ENCODE measurements around the gene SOS2. TPM values are rescaled to one million over a fixed set of nuclear protein-coding genes. Genes with fewer than 3 reads are reported as not detected.

Gene SOS2
- total RNA-seq, result 17.3 TPM

DNA sequence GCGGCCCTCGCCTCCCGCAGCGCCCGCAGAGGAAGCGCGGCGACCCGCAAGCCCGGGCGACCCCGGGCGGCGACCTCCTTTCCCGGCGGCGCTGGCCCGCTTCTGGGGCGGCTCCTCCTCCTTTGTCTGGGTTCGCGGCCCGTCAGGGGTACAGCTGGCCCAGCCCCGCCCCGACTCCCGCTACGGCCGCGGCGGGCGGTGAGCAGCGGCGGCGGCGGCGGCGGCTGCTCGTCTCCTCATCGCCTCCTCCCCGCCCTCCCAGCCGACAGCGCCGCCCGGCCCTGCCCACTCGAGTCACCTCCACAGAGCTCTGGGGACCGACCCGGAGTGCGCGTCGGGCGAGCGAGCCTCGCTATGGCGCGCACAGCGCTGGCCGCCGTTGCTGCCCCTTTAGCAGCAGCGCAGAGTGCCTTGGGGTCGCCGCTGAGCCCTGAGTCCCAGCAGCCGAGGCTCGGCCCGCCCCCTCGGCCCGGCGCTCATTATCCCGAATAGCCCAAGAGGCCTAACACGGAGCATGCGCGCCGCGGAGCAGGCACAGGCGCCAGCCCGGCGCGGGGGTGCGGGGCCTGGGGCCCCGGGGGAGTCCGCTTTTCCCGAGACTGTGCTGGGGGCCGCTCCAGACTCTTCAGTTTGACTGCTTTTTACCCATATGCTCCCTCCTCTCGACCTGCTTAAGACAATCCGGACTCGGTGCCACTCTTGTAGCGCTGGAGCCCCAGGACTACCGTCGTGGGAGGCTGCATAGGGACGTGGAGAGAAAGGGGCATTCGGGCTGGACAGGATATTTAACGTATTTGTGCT, at the start of gene SOS2:
TSS of gene SOS2 (minus strand) at position 104 of the 801 bp plus-strand sequence. CDS start 295 bp downstream, outside the sequence.
- ATAC-seq, result peak; percentile 96

DNA sequence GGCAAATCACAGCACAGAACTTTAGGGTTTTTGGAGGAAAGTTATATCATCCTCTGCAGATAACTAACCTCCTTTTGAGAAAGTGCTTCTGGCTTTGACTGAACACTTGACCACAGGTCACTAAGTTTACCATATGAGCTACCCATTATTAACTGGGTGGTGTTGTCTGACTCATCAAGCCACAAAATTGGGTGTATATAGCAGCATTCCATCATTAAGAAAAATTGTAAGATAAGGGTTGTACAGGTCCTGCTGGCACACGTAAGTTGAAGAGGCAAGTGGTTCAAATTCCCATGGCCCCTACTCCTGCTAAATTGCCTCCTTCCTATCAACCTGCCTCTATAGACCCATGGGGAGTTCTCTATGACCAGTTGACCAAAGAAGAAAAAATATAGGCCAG, 41.1 kb upstream of the SOS2 start:
- ATAC-seq, result no peak

DNA sequence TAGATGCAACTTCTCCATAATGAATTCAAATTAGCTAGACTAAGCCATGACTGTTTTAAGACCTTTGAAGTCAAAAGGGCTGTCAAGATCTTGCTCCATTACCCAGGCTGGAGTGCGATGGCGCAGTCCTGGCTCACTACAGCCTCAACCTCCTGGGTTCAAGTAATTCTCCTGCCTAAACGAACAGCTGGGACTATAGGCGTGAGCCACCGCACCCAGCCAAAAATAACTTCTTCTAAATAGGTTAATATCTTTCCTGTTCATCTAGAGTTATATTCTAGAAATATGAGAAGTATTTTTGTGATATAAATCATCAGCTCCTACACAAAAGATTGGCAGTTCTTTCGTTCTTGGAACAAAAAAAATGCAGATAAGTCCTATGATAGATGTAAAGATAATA, 39.6 kb upstream of the SOS2 start:
- no peak for ATAC-seq

DNA sequence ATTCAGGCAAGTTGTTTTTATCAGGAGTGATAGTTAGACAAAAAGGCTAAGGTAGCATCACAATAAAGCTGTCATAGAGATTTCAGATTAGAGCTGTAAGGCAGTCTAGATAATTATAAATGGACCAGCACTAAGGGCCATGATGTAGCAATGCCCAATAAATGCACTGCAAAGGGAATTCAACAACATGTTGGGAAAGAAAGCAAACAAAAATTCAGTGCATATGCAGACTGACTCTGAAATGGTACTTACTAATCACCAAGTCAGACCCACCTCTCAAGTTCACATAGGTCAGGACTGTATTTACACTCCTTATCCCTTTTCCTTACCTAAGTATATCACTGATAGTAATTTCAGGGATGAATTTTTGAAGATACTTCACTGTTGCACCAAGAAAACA, 33.7 kb upstream of the SOS2 start:
- ATAC-seq, result no peak

DNA sequence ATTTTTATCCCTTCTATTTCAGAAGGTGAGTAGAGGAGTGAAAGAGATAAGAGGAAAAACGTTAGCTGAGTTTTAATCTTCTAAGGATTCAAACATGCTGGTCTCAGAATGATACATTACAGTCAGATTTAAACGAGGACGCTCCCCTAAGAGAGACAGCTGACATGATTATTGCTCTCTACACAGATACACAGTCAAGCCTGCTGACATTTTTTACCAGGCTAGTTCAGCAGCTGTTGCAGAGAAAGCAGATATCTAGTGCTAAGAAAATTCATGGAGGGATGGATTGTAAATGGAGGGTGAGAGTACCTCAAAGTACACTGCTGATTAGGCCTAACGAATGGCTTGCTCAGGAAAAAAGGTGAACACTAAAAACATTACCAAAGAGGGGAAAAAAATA, 31.9 kb upstream of the SOS2 start:
- ATAC-seq, result no peak

DNA sequence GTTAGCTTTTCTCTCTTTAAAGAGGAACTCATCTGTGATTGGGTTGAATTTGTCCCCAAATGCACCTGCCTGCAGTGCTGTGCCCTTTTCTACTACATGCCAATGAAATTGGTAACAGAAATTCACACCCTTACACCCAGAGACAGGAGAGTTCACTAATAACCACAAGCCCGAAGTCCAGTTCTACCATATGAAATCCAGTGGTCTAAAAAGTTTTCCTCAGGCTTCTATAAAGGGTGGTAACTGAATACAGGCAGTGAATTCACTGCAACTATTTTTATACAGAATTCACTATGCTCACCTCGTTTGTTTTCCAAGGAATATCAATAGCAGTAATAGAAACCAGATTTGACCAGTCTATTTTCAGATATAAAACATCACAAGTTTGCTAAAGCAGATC, 31.5 kb upstream of the SOS2 start:
- ATAC-seq, result no peak

DNA sequence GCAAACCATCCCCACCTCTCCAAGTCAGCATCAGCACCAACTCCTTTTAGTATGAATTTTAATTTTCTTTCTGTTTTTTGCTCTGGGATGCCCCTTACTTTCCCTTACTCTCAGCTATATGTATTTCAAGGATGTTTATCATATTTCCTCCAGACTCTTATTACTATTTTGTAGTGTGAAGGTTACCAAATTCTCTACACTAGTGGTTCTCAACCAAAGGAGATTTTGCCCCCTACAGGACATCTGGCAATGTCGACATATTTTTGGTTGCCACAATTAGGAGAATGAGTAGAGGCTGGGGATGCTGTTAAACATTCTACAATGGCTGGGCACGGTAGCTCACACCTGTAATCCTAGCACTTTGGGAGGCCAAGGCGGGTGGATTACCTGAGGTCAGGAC, 29.1 kb upstream of the SOS2 start:
- peak; percentile 45 for ATAC-seq

DNA sequence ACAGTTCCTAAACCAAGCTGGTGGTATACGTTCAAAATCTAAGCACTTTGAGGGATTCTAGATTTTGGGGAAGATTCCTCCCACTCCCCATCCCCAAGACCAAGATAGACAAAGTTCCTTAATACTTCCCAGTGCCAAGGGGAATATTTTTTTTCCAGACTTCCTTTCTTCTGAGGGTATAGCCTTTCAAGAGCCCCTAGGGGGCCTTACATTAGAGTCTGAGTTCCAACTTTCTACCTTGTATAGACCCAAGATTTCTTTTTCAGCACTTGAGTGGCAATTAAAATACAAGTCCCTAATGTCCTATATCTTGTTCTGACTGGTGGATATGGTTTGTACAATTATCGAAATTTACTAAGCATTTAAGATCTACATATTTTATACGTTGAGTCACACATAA, 28.7 kb upstream of the SOS2 start:
- ATAC-seq, result no peak

DNA sequence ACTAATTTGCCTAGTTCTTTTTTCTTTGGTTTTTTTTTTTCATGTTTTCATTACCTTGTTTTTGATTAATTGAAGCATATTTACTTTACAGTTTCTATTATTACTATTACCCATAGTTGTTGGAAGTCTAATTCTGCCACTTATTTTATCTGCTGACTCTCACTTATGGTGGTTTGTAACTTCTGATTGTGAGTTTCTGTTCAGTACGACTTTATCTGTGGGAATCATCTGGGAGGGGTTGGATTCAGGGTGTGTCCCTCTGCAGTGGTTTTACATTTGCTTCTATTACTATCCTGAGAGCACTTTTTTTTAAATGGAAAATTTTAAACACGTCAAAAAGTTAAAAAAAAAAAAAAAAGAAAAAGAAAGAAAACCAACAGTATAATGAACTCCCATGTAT, 26.4 kb upstream of the SOS2 start:
- ATAC-seq, result no peak

DNA sequence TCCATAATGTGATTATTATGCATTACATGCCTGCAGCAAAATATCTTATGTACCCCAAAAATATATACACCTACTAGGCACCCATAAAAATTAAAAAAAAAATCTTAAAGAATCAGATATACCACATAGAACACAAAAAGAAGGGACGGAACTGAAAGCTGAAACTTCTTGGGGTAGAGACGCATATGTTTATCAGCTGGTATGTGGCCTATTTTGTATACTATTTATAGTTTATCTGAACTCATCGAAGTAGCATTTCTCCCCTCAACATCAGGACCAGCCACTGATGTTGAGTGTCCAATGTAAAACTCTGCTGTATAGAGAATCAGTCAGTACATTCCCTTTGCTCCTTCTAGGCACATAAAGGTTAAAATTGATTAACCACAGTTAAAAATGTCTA, 22.9 kb upstream of the SOS2 start:
- ATAC-seq, result no peak

DNA sequence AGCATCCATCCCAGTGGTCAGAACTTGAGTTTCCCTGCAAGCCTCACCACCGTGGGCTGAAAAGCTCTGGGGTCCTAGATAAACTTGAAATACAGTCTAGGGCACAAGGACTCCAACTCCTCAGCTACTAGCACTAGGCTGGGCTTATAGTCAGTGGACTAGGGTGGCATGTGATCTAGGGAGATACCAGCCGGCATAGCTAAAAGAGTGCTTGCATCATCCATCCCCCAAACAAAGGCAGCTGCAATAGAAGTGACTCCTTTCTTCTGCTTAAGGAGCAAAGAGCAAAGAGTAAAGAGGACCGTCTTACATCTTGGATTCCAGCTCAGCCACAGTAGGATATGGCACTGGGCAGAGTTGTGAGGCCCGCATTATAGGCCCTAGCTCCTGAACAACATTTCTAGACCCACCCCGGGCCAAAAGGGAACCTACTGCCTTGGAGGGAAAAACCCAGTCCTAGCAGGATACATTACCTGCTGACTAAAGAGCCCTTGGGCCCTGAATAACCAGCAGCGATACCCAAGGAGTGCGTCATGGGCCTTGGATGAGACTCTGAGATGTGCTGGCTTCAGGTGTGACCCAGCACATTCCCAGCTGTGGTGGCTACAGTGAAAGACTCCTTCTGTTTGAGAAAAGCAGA, 17.9 kb upstream of the SOS2 start:
- no peak for ATAC-seq

DNA sequence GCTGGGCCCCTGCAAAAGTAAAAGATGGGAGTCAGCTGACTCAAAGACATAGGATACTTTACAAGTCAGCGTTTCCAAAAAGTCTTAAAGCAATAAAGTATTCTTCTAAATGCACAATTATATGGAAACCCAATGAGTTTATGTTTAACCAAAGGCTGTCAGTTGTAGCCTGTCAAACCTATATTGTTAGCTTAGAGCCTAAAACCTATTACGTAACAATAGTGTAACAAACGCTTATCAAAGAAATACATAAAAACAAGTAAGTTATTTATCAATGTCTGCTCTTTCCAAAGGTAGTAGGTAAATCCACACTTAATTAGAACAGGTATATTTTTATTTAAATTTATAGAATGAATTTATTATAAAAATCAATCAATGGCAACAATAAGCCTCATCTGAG, 15.9 kb upstream of the SOS2 start:
- no peak for ATAC-seq

DNA sequence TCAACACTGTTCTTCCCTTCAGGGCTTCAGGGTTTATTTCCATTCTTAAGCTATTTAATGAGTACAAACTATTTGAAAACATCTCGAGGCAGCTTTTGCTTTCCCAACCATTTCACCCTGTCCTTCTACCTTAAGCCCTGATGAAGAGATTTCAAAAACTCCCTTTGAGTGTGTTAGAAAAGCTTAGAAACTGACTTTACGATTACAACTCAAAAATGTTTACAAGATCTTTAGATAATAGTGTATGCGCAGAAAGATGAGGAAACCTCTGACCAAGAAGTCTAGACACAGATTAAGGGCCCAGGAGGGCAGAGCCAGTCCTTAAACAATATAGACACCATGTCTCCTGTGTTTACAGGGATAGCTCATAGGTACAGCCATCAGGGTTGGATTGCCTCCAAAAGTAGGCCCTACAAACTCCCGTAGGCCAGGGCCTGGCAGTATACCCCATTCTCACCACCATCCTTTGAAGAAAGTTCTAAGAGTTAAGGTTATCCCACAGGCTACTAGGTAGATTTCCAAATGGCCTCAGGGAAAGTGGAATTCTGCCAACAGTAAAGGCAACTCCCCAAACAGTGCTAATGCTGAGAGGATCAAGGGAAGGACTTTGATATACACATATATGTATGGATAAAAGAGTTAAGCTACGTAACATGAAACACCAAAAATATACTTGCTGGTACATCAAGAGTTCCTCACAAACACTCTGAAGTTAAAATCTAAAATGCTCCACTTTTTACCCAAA, 11.4 kb upstream of the SOS2 start:
- no peak for ATAC-seq

DNA sequence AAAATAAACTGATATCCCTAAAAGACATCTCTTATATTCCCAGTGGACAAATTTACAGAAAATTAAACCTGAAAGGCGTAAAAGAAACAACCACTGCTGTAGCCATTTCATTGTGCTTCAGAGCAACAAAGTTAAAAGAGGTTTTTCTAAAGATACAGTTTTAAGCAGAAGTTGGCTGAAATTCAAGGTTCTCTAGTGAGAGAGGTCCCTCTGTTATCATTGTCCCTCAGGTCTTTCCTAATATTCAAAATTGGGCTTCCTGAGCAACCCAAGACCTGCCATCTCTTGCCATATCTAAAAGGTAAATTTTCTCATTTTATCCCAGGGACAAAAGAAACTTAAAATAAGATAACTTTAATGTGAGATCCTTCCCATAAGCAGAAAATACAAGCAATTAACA, 10.7 kb upstream of the SOS2 start:
- no peak for ATAC-seq

DNA sequence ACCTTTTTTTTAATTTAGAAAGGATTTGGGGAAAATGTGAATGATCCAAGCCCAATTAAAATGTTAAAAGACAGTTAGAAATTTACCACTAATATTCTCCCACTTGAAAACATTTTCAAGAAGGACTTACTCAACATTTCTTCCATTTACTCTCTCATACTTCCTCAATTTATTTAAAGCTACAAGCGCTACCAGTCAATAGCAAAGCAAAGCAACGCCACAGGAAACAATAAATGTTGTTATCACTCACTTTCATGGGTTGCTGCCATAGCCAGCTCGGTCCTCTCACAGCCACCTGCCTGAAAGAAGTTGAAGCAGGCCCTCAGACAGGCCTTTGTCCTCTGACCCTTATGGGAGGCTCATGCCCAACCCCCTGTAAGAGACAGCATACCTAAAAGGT, 6.0 kb upstream of the SOS2 start:
- ATAC-seq, result no peak

DNA sequence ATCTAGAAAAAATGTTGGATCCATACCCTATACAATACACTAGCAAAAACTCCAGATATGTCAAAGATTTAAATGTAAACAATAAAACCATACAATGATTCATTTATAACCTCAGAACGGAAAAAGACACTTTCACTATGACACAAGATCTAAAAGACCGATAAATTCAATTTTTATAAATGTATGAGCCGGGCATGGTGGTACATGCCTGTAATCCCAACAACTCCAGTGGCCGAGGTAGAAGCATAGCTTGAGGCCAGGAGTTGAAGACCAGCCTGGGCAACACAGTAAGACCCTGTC, 2.5 kb upstream of the SOS2 start:
- no peak for ATAC-seq

DNA sequence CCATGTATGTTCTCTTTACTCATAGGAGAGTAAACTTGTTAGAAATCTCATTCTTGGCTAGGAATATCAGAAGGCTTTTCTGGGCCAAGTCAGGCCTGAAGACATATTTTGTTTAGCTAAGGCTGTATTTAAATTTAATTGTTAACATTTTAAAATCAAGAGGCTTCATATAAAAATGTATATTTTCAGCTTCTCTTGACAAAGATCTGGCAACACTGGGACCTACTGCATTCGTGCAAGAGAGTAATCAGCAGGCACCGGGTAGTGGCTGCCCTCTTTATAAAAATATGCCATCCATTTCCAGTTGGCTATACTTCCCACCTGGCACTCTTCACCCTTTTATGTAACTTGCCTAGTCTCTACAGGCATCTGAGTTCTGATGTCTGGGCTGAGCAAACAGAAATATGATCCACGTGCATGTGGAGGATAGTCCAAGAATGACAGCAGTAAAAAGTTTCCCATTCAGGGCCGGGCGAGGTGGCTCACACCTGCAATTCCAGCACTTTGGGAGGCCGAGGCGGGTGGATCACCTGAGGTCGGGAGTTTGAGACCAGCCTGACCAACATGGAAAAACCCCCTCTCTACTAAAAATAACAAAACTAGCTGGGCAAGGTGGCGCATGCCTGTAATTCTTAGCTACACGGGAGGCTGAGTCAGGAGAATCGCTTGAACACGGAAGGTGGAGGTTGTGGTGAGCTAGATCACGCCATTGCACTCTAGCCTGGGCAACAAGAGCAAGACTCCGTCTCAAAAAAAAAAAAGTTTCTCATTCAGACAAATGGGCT, 2.0 kb upstream of the SOS2 start:
- no peak for ATAC-seq

DNA sequence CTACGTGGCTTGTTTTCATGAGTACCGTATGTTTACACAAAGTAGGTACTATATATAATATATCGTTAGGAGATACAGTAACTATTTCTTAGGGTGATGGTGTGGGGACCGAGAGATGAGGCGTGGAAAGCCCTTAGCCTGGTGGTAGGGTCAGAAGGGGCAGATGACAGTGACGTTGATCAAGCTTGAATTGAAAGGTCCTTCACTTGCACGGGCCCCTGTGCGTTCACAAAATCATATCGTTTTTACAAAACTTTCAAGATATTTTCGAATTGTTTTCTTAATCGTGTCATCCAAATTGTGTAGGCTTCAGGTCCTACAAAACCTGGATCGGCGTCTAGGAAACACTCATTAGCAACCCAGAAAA, 881 bp upstream of the SOS2 start:
- ATAC-seq, result no peak

DNA sequence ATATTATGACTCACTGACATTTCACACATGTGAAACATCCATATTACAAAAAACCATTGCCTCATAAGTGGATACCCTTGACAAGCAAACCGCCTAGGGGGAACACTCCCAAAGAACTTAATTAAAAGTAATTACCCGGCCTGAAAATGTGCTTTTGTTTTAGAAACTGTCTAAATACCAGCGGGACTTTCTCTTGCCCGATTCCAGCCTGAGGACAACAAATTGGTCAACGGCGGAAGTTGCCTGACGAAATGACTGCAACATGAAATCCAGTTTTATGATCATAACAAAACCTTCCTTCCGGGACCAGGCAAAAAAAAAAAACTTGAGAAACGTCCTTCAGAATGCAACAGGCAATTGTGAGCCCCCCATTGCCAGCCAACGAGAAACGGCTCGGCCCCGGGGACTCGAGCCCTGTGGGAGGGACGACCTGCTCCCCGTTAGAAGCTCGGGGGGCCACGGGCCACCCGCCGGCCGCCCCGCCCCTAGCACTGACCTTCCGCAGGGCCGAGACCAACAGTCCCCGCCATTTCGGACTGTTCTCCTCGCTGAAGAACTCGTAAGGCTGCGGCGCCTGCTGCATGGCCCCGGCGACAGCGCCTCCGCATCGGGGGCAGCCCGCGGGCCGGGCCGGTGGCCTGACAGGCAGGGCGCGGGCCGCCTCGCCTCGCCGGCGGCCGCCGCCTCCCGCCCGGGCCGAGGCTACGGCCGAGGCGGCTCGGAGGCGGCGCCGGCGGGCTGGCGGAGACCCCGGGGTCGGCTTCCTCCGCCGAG, 490 bp downstream of the SOS2 start:
- ATAC-seq, result peak; percentile 50

DNA sequence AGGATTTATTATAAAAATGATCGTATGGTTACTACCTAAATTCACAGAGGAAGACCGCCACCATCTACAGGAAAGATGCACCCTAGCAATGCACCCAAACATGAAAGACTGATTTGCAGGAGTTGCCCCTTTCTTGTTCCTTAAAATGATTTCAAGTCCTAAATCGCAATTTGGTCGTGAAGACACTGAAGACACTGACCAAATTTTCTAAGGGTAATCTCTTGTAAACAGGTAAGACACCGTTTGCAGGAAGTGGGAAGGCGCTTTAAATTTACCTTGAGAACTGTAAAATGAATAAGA, 1.0 kb downstream of the SOS2 start:
- ATAC-seq, result no peak

DNA sequence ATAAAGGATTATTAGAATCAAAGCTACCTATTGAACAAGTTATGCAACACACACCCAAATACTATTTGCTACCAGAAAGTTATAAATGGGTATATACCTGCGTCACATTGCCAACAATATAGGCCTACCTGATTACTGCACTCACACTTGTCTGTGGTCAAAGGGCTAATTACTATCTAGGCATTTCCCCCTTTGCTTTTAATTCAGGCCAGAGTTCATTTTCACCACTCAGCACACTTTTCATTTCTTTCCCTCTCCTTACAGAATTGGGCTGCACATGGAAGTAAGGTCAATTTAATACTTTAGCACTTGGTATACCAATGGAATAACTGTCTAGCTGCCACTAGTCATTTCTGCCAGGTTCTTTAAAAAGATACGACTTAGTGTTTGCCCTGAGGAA, 1.7 kb downstream of the SOS2 start:
- ATAC-seq, result no peak

DNA sequence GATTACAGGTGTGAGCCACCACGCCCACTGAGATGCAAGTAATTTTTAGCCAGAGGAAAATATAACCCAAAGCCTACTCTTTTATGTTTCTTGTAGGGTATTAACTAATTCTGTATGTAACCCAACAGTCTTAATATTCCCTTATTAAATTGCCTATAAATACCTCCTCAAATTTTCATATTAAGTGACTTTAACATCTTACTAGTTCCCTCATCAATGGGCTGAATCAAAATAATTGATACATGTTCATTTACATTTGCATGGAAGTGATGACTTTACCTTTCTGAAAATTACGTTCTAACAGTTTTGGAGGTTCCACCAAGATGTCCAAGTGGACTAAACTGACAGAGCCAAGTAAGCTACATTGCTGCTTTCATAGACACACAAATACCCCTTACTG, 3.1 kb downstream of the SOS2 start:
- no peak for ATAC-seq

DNA sequence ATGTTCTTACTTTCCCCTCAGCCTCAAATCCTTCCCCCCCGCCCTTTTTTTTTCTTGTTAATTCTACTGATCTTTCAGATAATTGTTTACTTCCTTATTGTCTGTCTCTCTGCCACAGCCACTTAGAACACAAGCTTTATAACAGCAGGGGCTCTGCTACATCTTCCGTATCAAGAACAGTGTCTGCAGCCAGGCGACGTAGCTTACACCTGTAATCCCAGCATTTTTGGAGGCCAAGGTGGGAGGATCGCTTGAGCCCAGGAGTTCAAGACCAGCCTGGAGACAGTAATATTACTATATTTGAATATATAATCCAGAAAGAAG, 5.4 kb downstream of the SOS2 start:
- no peak for ATAC-seq
